ENCODE results near the gene PARN.

- TF ChIP-seq POLR2A (IDR thresholded peaks at IDR 0.05; ENCODE audit: low read depth, low read length): no peak
- TF ChIP-seq TAF1 (IDR thresholded peaks at IDR 0.05; ENCODE audit: low read depth, low read length): no peak
- no peak for TF ChIP-seq SPI1 (IDR thresholded peaks at IDR 0.05; ENCODE audit: low read depth, low read length)
Measured at GRCh38 chr16:14559809-14560241, 70.2 kb downstream of the PARN start.
